Osteocyte (in vitro differentiated cells): Measurements from ENCODE around the gene SNX32. TPM values are rescaled to one million over a fixed set of nuclear protein-coding genes. Genes with fewer than 3 reads are reported as not detected.

Experiments used
- DNase-seq: peaks from one replicate; pipeline ENCODE4 v3.0.0; 2021; ENCODE audit warnings: mixed read lengths; ENCODE audit not compliant: unreplicated experiment; ENCODE audit errors: extremely low spot score
- H3K27ac Mint-ChIP-seq: one replicate; pipeline ENCODE4 v1.8.0; 2021; ENCODE audit warnings: mild to moderate bottlenecking, mixed read lengths; ENCODE audit not compliant: unreplicated experiment
- H3K27me3 Mint-ChIP-seq: one replicate; pipeline ENCODE4 v1.8.0; 2021; ENCODE audit warnings: mixed read lengths; ENCODE audit not compliant: unreplicated experiment
- H3K36me3 Mint-ChIP-seq: one replicate; pipeline ENCODE4 v1.8.0; 2021; ENCODE audit warnings: mixed read lengths; ENCODE audit not compliant: unreplicated experiment
- H3K4me1 Mint-ChIP-seq: one replicate; pipeline ENCODE4 v1.8.0; 2021; ENCODE audit warnings: mixed read lengths; ENCODE audit not compliant: unreplicated experiment
- H3K4me3 Mint-ChIP-seq: one replicate; pipeline ENCODE4 v1.8.0; 2021; ENCODE audit warnings: mild to moderate bottlenecking, moderate library complexity, mixed read lengths; ENCODE audit not compliant: unreplicated experiment
- H3K9me3 Mint-ChIP-seq: one replicate; pipeline ENCODE4 v1.8.0; 2021; ENCODE audit warnings: mixed read lengths; ENCODE audit not compliant: unreplicated experiment
- total RNA-seq: library from RNA; stranded (reverse); gene quantifications from 2 replicates; pipeline ENCODE4 v1.2.1, GENCODE V29; 2021
- TF ChIP-seq, protein P1 (sequence below): fragments of 200-600 bp; sonication (generic); IDR thresholded peaks from 2 replicates; pipeline ENCODE4 v1.5.0; 2021; ENCODE audit warnings: antibody characterized with exemption, mild to moderate bottlenecking, moderate library complexity

SNX32 gene
- total RNA-seq, 1 donor from 2014 or later: 4.0 TPM

DNA sequence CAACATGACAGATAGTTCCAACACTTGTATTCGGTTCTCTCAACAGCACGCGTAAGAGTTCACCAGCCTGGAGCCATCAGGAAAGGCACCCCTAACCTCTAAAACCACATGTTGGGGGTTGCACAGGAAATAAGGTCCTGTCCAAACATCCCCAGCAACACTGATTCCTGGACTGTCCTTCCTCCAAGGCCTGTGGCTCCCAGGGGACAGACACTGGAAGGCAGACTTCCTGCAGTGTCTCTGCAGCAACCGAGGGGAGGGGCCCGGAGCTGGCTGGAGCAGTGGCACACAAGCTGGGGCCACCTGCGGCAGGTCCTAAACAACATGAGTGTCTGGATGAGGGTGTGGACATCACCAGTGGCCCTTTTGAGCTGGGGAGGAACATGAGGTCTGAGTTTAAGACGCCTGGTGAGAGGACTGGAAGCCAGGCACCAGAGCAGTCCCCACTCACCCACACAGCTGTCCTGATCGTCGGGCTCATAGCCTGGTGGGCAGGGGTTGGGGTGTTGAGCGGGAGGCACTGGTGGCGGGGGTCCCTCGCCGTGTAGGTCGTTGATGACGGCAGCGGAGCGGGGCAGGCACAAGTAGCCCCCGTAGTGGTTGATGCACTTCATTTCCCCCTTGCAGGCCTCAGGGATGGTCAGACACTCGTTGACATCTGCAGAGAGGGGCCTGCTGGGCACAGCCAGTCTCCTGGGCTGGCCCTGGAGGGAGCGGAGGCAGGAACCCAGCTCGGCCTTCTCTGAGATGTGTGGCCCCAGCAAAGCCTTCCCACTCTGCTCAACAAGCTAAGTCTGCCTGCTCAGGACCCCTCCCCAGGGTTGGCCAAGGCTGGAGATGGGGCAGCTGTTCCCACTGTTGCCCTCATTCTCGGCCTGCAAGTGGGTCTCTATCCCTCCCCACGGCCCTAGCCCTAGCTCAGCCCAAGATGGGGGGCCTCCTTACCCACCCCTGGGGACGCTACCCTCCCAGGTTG is 37.2 kb downstream of the SNX32 start:
- TF ChIP-seq, protein P1, sequence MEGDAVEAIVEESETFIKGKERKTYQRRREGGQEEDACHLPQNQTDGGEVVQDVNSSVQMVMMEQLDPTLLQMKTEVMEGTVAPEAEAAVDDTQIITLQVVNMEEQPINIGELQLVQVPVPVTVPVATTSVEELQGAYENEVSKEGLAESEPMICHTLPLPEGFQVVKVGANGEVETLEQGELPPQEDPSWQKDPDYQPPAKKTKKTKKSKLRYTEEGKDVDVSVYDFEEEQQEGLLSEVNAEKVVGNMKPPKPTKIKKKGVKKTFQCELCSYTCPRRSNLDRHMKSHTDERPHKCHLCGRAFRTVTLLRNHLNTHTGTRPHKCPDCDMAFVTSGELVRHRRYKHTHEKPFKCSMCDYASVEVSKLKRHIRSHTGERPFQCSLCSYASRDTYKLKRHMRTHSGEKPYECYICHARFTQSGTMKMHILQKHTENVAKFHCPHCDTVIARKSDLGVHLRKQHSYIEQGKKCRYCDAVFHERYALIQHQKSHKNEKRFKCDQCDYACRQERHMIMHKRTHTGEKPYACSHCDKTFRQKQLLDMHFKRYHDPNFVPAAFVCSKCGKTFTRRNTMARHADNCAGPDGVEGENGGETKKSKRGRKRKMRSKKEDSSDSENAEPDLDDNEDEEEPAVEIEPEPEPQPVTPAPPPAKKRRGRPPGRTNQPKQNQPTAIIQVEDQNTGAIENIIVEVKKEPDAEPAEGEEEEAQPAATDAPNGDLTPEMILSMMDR: no peak
- Mint-ChIP-seq H3K4me3 (peak overlapping the region; percentile 71), H3K4me1 (peaks cover 40% of the 10 kb centered on the region), H3K36me3 (peaks cover 4% of the 10 kb centered on the region), H3K9me3 (no peaks in the 10 kb centered on the region), H3K27ac (peak overlapping the region; percentile 86), H3K27me3 (no peaks in the 10 kb centered on the region)
- no peak for DNase-seq

GRCh38 chr11:65871811-65872548 is 38.2 kb downstream of the SNX32 start:
- no peaks in the 10 kb centered on the region for H3K9me3 Mint-ChIP-seq
- H3K27me3 Mint-ChIP-seq: no peaks in the 10 kb centered on the region
- peaks cover 2% of the 10 kb centered on the region for H3K36me3 Mint-ChIP-seq
- DNase-seq: no peak
- H3K4me3 Mint-ChIP-seq: peak overlapping the region; percentile 71
- peak overlapping the region; percentile 86 for H3K27ac Mint-ChIP-seq
- peaks cover 38% of the 10 kb centered on the region for H3K4me1 Mint-ChIP-seq
- TF ChIP-seq, protein P1: no peak

- H3K27ac Mint-ChIP-seq: peak within 1 kb of the TSS; percentile 92
- H3K36me3 Mint-ChIP-seq: no peaks in the 10 kb centered on the region
- no peaks in the 10 kb centered on the region for H3K27me3 Mint-ChIP-seq
- peaks cover 36% of the 10 kb centered on the region for H3K4me1 Mint-ChIP-seq
- peak within 1 kb of the TSS; percentile 85 for H3K4me3 Mint-ChIP-seq
- TF ChIP-seq, protein P1: no peak
- H3K9me3 Mint-ChIP-seq: no peaks in the 10 kb centered on the region
- no peak for DNase-seq
Measured at GRCh38 chr11:65872586-65873317, 39.0 kb downstream of the SNX32 start, which contains the start of gene EFEMP2. Gene EFEMP2, minus strand, starts transcription at chr11:65872800. Its CDS starts 446 bp downstream, at chr11:65872354.

GRCh38 chr11:65873318-65874156 is 39.8 kb downstream of the SNX32 start:
- Mint-ChIP-seq H3K4me3 (peak overlapping the region; percentile 85), H3K27me3 (no peaks in the 10 kb centered on the region), H3K36me3 (no peaks in the 10 kb centered on the region), H3K9me3 (no peaks in the 10 kb centered on the region), H3K27ac (peak overlapping the region; percentile 92), H3K4me1 (peaks cover 35% of the 10 kb centered on the region)
- TF ChIP-seq, protein P1: no peak
- DNase-seq: peak; percentile 98
